HK-2 (cell line): ENCODE measurements around the gene MAP3K8.

Experiments
- DNase-seq: peaks from one replicate; pipeline ENCODE4 v3.0.0-alpha.2; 2018; ENCODE audit not compliant: unreplicated experiment

MAP3K8 gene

GRCh38 chr10:30490289-30491000, 56.5 kb downstream of the MAP3K8 start:
- no peak for DNase-seq

- DNase-seq, result no peak
Observed at GRCh38 chr10:30491204-30491915, 57.4 kb downstream of the MAP3K8 start.

GRCh38 chr10:30491916-30492515, 58.0 kb downstream of the MAP3K8 start:
- DNase-seq, result no peak

GRCh38 chr10:30493609-30494530, 59.9 kb downstream of the MAP3K8 start:
- DNase-seq, result no peak

GRCh38 chr10:30494558-30494957, 60.6 kb downstream of the MAP3K8 start:
- no peak for DNase-seq

- no peak for DNase-seq
Observed at GRCh38 chr10:30495687-30496086, 61.7 kb downstream of the MAP3K8 start.

GRCh38 chr10:30499816-30500215, 65.8 kb downstream of the MAP3K8 start:
- no peak for DNase-seq

- no peak for DNase-seq
Observed at GRCh38 chr10:30500534-30500933, 66.5 kb downstream of the MAP3K8 start.

GRCh38 chr10:30500963-30501504, 67.0 kb downstream of the MAP3K8 start:
- DNase-seq, result no peak

GRCh38 chr10:30502266-30503060, 68.5 kb downstream of the MAP3K8 start:
- no peak for DNase-seq

- no peak for DNase-seq
Observed at GRCh38 chr10:30503700-30504266, 69.8 kb downstream of the MAP3K8 start.

- no peak for DNase-seq
Observed at GRCh38 chr10:30505543-30506298, 71.7 kb downstream of the MAP3K8 start.

GRCh38 chr10:30509508-30509907, 75.5 kb downstream of the MAP3K8 start:
- no peak for DNase-seq

- DNase-seq, result peak; percentile 29
Observed at GRCh38 chr10:30510184-30510931, 76.4 kb downstream of the MAP3K8 start.

GRCh38 chr10:30510932-30511700, 77.1 kb downstream of the MAP3K8 start:
- no peak for DNase-seq
